Thoracic aorta (tissue), 2 donors: ENCODE measurements around the gene VIM. TPM values are rescaled to one million over a fixed set of nuclear protein-coding genes. Genes with fewer than 3 reads are reported as not detected.

Source experiments
- ATAC-seq: fragments of 150-250 bp; one replicate; pipeline ENCODE4 v1.8.0; 2017; ENCODE audit warnings: low read depth; ENCODE audit not compliant: insufficient number of reproducible peaks, low FRiP score
- DNase-seq: peaks from one replicate; pipeline ENCODE4 v3.0.0-alpha.2; 2020; ENCODE audit warnings: low spot score
- H3K27ac ChIP-seq, 2 donors: fragments of 200-600 bp; sonication (generic); 1 replicate in 1 of 2; 2 replicates in 1 of 2; pipeline ENCODE4 v1.5.1; 2016; ENCODE audit warnings: mild to moderate bottlenecking in 2 of 2, moderate library complexity in 2 of 2
- H3K27me3 ChIP-seq: fragments of 200-600 bp; sonication (generic); replicated peaks from 2 replicates; pipeline ENCODE4 v1.6.0; 2016; ENCODE audit warnings: mild to moderate bottlenecking; ENCODE audit not compliant: insufficient read depth
- H3K36me3 ChIP-seq: fragments of 200-600 bp; sonication (generic); one replicate; pipeline ENCODE4 v1.5.1; 2016
- H3K4me1 ChIP-seq, 2 donors: fragments of 200-600 bp; sonication (generic); 1 replicate in 1 of 2; 2 replicates in 1 of 2; pipeline versions ENCODE4 v1.5.1 to v1.6.0; 2016; ENCODE audit warnings: low read depth in 2 of 2, mild to moderate bottlenecking in 1 of 2; ENCODE audit not compliant: control insufficient read depth in 1 of 2
- H3K4me3 ChIP-seq: fragments of 200-600 bp; sonication (generic); 2 replicates; pipeline ENCODE4 v1.5.1; 2016; ENCODE audit warnings: mild to moderate bottlenecking
- H3K9me3 ChIP-seq: fragments of 200-600 bp; sonication (generic); 2 replicates; pipeline ENCODE4 v1.5.1; 2016
- CTCF ChIP-seq: fragments of 200-600 bp; sonication (generic); IDR thresholded peaks from one replicate; pipeline ENCODE4 v1.5.1; 2019; ENCODE audit warnings: antibody characterized with exemption
- total RNA-seq, 2 donors: library from RNA; depleted of rRNA; stranded (reverse); fragments of >200 nt; gene quantifications; one replicate each; pipeline versions ENCODE4 v1.1.0 to v1.2.3, GENCODE V29; 2016

Gene VIM
- total RNA-seq = 1,000 to 10,000 TPM; 5,884 to 8,033 TPM

- peak within 1 kb of the TSS; percentile 98 to 99 for H3K27ac ChIP-seq
- TF ChIP-seq CTCF = no peak
- peaks cover 22 to 33% of the 10 kb centered on the region in 2 donors for H3K4me1 ChIP-seq
- H3K4me3 ChIP-seq = peak within 1 kb of the TSS; percentile 96
- H3K9me3 ChIP-seq = no peaks in the 10 kb centered on the region
- DNase-seq = peak; percentile 89
- H3K27me3 ChIP-seq = no peaks in the 10 kb centered on the region
- H3K36me3 ChIP-seq = peaks cover 29% of the 10 kb centered on the region
- ATAC-seq = peak; percentile 77
Measured at GRCh38 chr10:17228091-17229015, at the start of gene VIM. Gene VIM (plus strand): TSS chr10:17228241. CDS start chr10:17229423, 1,182 bp downstream.

GRCh38 chr10:17179002-17179401, 49.0 kb upstream of the VIM start:
- no peak overlapping the region for H3K27ac ChIP-seq
- peaks cover 15 to 36% of the 10 kb centered on the region in 2 donors for H3K4me1 ChIP-seq
- peak overlapping the region; percentile 22 for H3K4me3 ChIP-seq
- DNase-seq (no peak), ATAC-seq (no peak)
- H3K36me3 ChIP-seq = no peaks in the 10 kb centered on the region
- no peaks in the 10 kb centered on the region for H3K9me3 ChIP-seq
- TF ChIP-seq CTCF = no peak
- no peaks in the 10 kb centered on the region for H3K27me3 ChIP-seq

GRCh38 chr10:17181110-17181509, 46.9 kb upstream of the VIM start:
- no peak for TF ChIP-seq CTCF
- Histone ChIP-seq H3K36me3 (no peaks in the 10 kb centered on the region), H3K27me3 (no peaks in the 10 kb centered on the region), H3K9me3 (no peaks in the 10 kb centered on the region), H3K27ac (no peak overlapping the region), H3K4me1 (peaks cover 7 to 20% of the 10 kb centered on the region in 2 donors), H3K4me3 (no peak overlapping the region)
- ATAC-seq (no peak), DNase-seq (no peak)

- no peak for TF ChIP-seq CTCF
- ATAC-seq (no peak), DNase-seq (no peak)
- no peak overlapping the region for H3K4me3 ChIP-seq
- H3K27me3 ChIP-seq = no peaks in the 10 kb centered on the region
- peaks cover 7 to 16% of the 10 kb centered on the region in 2 donors for H3K4me1 ChIP-seq
- no peak overlapping the region for H3K27ac ChIP-seq
- H3K36me3 ChIP-seq = no peaks in the 10 kb centered on the region
- H3K9me3 ChIP-seq = no peaks in the 10 kb centered on the region
Measured at GRCh38 chr10:17181751-17182150, 46.3 kb upstream of the VIM start.

- TF ChIP-seq CTCF = peak; percentile 23
- DNase-seq = no peak
- no peak overlapping the region for H3K27ac ChIP-seq
- no peak for ATAC-seq
- H3K4me1 ChIP-seq = peaks cover 7 to 18% of the 10 kb centered on the region in 2 donors
- H3K36me3 ChIP-seq = no peaks in the 10 kb centered on the region
- H3K27me3 ChIP-seq = no peaks in the 10 kb centered on the region
- H3K4me3 ChIP-seq = no peak overlapping the region
- H3K9me3 ChIP-seq = no peaks in the 10 kb centered on the region
Measured at GRCh38 chr10:17183110-17183509, 44.9 kb upstream of the VIM start.
